Naive thymus-derived CD4-positive, alpha-beta T cell (primary cell): ENCODE measurements around the gene DMP1. TPM values are rescaled to one million over a fixed set of nuclear protein-coding genes. Genes with fewer than 3 reads are reported as not detected.

Experiments
- ATAC-seq: fragments of 150-1000 bp; cut with Tn5 transposase; 2 replicates; pipeline ENCODE4 v1.10.0; 2021; ENCODE audit warnings: mild to moderate bottlenecking, moderate library complexity
- CTCF ChIA-PET: fragments of 350-600 bp; sonication (Branson Sonifier 250); formaldehyde crosslinking; loops from one replicate; lab custom pipeline; 2021; ENCODE audit warnings: antibody characterized with exemption; lab: Charles Lee
- POLR2A ChIA-PET: fragments of 350-600 bp; sonication (Branson Sonifier 250); formaldehyde crosslinking; loops from one replicate; lab custom pipeline; 2021; ENCODE audit warnings: antibody characterized with exemption, inconsistent platforms; lab: Charles Lee
- DNase-seq, 9 donors: peaks; one replicate each; pipeline versions ENCODE4 v3.0.0 to v3.0.0-alpha.2; 2020 to 2022; ENCODE audit warnings: mixed read lengths in 1 of 9
- H3K27ac ChIP-seq: one replicate; pipeline ENCODE4 v1.7.0; 2013; ENCODE audit warnings: mild to moderate bottlenecking, low read depth, low read length, moderate library complexity
- H3K27me3 ChIP-seq, 2 donors: one replicate each; pipeline ENCODE4 v1.7.0; 2013; ENCODE audit warnings: low read length in 2 of 2, mild to moderate bottlenecking in 2 of 2, moderate library complexity in 2 of 2; ENCODE audit not compliant: control insufficient read depth in 2 of 2, insufficient read depth in 2 of 2
- H3K36me3 ChIP-seq, 3 experiments: 1 replicate in 2 of 3; 2 replicates in 1 of 3; pipeline ENCODE4 v1.7.0; 2013; ENCODE audit warnings: low read length in 3 of 3, mild to moderate bottlenecking in 3 of 3, moderate library complexity in 1 of 3; ENCODE audit not compliant: insufficient read depth in 3 of 3, control insufficient read depth in 2 of 3
- H3K4me1 ChIP-seq, 2 donors: one replicate each; pipeline ENCODE4 v1.7.0; 2013; ENCODE audit warnings: low read length in 2 of 2, mild to moderate bottlenecking in 2 of 2, moderate library complexity in 1 of 2; ENCODE audit not compliant: control insufficient read depth in 2 of 2, insufficient read depth in 2 of 2
- H3K4me3 ChIP-seq: 2 replicates; pipeline ENCODE4 v1.7.0; 2013; ENCODE audit warnings: mild to moderate bottlenecking, low read length
- H3K9me3 ChIP-seq, 3 experiments: 1 replicate in 2 of 3; 2 replicates in 1 of 3; pipeline ENCODE4 v1.7.0; 2013; ENCODE audit warnings: low read length in 3 of 3; ENCODE audit not compliant: control insufficient read depth in 2 of 3
- H3K27ac Mint-ChIP-seq, 9 donors: one replicate each; pipeline ENCODE4 v1.8.0; 2020 to 2022; ENCODE audit warnings: mixed read lengths in 9 of 9, mild to moderate bottlenecking in 8 of 9, moderate library complexity in 5 of 9, inconsistent platforms in 2 of 9
- H3K27me3 Mint-ChIP-seq, 5 donors: one replicate each; pipeline ENCODE4 v1.8.0; 2021 to 2022; ENCODE audit warnings: mixed read lengths in 5 of 5, mild to moderate bottlenecking in 1 of 5
- H3K36me3 Mint-ChIP-seq, 5 donors: one replicate each; pipeline ENCODE4 v1.8.0; 2020 to 2022; ENCODE audit warnings: mixed read lengths in 5 of 5, mild to moderate bottlenecking in 3 of 5, inconsistent platforms in 1 of 5
- H3K4me1 Mint-ChIP-seq, 7 donors: one replicate each; pipeline ENCODE4 v1.8.0; 2020 to 2022; ENCODE audit warnings: mixed read lengths in 7 of 7, mild to moderate bottlenecking in 3 of 7, inconsistent platforms in 1 of 7
- H3K4me3 Mint-ChIP-seq, 10 donors: one replicate each; pipeline ENCODE4 v1.8.0; 2020 to 2022; ENCODE audit warnings: mild to moderate bottlenecking in 10 of 10, mixed read lengths in 10 of 10, moderate library complexity in 6 of 10, inconsistent platforms in 2 of 10
- H3K9me3 Mint-ChIP-seq, 11 donors: one replicate each; pipeline ENCODE4 v1.8.0; 2020 to 2022; ENCODE audit warnings: mixed read lengths in 11 of 11, mild to moderate bottlenecking in 4 of 11, inconsistent platforms in 1 of 11, moderate library complexity in 1 of 11
- intact Hi-C, 2 donors: fragments of 100-400 bp; cut with micrococcal nuclease; formaldehyde crosslinking; loops; one replicate each; pipeline ENCODE4 v1.15.1; 2023
- polyA plus RNA-seq, 2 donors: library from polyadenylated mRNA; unstranded; fragments of 300-500 nt; fragmentation: Illumina TruSeq; gene quantifications; one replicate each; pipeline ENCODE4 v1.2.3, GENCODE V29; 2021
- total RNA-seq, 6 experiments: library from RNA in 5 of 6; stranded (reverse) in 5 of 6; gene quantifications; 1 replicate in 5 of 6; 2 replicates in 1 of 6; pipeline ENCODE4 v1.2.3 and lab custom pipeline; 2021 to 2026

DMP1 gene
- total RNA-seq (not detected), polyA plus RNA-seq (not detected), total RNA-seq (lab: John Stamatoyannopoulos, UW) (not detected)

GRCh38 chr4:87649980-87650379 lies at the start of gene DMP1:
TSS of gene DMP1 (plus strand) at chr4:87650280. CDS start at chr4:87656493, 6,213 bp downstream.
- Histone ChIP-seq H3K9me3 (no peaks in the 10 kb centered on the region), H3K36me3 (no peaks in the 10 kb centered on the region), H3K4me1 (no peaks in the 10 kb centered on the region), H3K27ac (no peak within 1 kb of the TSS), H3K4me3 (no peak within 1 kb of the TSS), H3K27me3 (no peaks in the 10 kb centered on the region)
- H3K36me3 Mint-ChIP-seq, result no peaks in the 10 kb centered on the region
- intact Hi-C loops, result no loop called here
- H3K27ac Mint-ChIP-seq, result no peak within 1 kb of the TSS
- POLR2A ChIA-PET, result no interaction called here
- ATAC-seq (no peak), DNase-seq (no peak)
- peaks cover 0 to 20% (median 10%) of the 10 kb centered on the region in 5 donors for H3K27me3 Mint-ChIP-seq
- H3K4me3 Mint-ChIP-seq, result no peak within 1 kb of the TSS
- CTCF ChIA-PET, result no interaction called here
- H3K9me3 Mint-ChIP-seq, result no peaks in the 10 kb centered on the region
- no peaks in the 10 kb centered on the region for H3K4me1 Mint-ChIP-seq

- CTCF ChIA-PET, result no interaction called here
- ATAC-seq, result no peak
- H3K36me3 Mint-ChIP-seq, result no peaks in the 10 kb centered on the region
These were observed 48.7 kb upstream of the DMP1 start for GRCh38 chr4:87601361-87601760.

GRCh38 chr4:87608229-87608628 lies 41.9 kb upstream of the DMP1 start, which contains the start of gene DSPP:
TSS of gene DSPP (plus strand) at chr4:87608529. CDS start at chr4:87610909, 2,380 bp downstream.
- ATAC-seq (no peak), DNase-seq (no peak)
- Histone ChIP-seq H3K36me3 (no peaks in the 10 kb centered on the region), H3K27me3 (no peaks in the 10 kb centered on the region), H3K4me1 (no peaks in the 10 kb centered on the region), H3K9me3 (no peaks in the 10 kb centered on the region), H3K4me3 (no peak within 1 kb of the TSS), H3K27ac (no peak within 1 kb of the TSS)
- Mint-ChIP-seq H3K9me3 (peaks cover 0 to 4% (median 0%) of the 10 kb centered on the region in 11 donors), H3K27ac (no peak within 1 kb of the TSS), H3K4me1 (no peaks in the 10 kb centered on the region), H3K36me3 (no peaks in the 10 kb centered on the region), H3K27me3 (peaks cover 0 to 19% (median 9%) of the 10 kb centered on the region in 5 donors), H3K4me3 (no peak within 1 kb of the TSS)
- ChIA-PET POLR2A (no interaction called here), CTCF (no interaction called here)
- intact Hi-C loops, result no loop called here

More at GRCh38 chr4:87601361-87601760, 48.7 kb upstream of the DMP1 start:
- Histone ChIP-seq H3K4me1 (no peaks in the 10 kb centered on the region), H3K36me3 (no peaks in the 10 kb centered on the region), H3K4me3 (no peak overlapping the region), H3K27ac (no peak overlapping the region), H3K9me3 (no peaks in the 10 kb centered on the region), H3K27me3 (no peaks in the 10 kb centered on the region)
- no peak overlapping the region for H3K27ac Mint-ChIP-seq
- intact Hi-C loops, result no loop called here
- H3K4me1 Mint-ChIP-seq, result no peaks in the 10 kb centered on the region
- no peak overlapping the region for H3K4me3 Mint-ChIP-seq
- peaks cover 0 to 8% (median 0%) of the 10 kb centered on the region in 11 donors for H3K9me3 Mint-ChIP-seq
- H3K27me3 Mint-ChIP-seq, result peaks cover 8 to 19% (median 12%) of the 10 kb centered on the region in 5 donors
- POLR2A ChIA-PET, result no interaction called here
- no peak for DNase-seq

GRCh38 chr4:87614292-87614890 lies 35.7 kb upstream of the DMP1 start:
- no peaks in the 10 kb centered on the region for H3K9me3 Mint-ChIP-seq
- no peaks in the 10 kb centered on the region for H3K36me3 Mint-ChIP-seq
- no peak overlapping the region for H3K27ac Mint-ChIP-seq
- ChIA-PET CTCF (no interaction called here), POLR2A (no interaction called here)
- ATAC-seq, result no peak
- H3K27me3 Mint-ChIP-seq, result peaks cover 0 to 21% (median 12%) of the 10 kb centered on the region in 5 donors
- no peak overlapping the region for H3K4me3 Mint-ChIP-seq
- Histone ChIP-seq H3K4me3 (no peak overlapping the region), H3K9me3 (no peaks in the 10 kb centered on the region), H3K27ac (no peak overlapping the region), H3K27me3 (no peaks in the 10 kb centered on the region), H3K36me3 (no peaks in the 10 kb centered on the region), H3K4me1 (no peaks in the 10 kb centered on the region)
- intact Hi-C loops, result no loop called here
- DNase-seq, result no peak
- no peaks in the 10 kb centered on the region for H3K4me1 Mint-ChIP-seq

- Histone ChIP-seq H3K36me3 (no peaks in the 10 kb centered on the region), H3K27ac (no peak overlapping the region), H3K9me3 (no peaks in the 10 kb centered on the region), H3K4me1 (no peaks in the 10 kb centered on the region), H3K4me3 (no peak overlapping the region), H3K27me3 (no peaks in the 10 kb centered on the region)
- Mint-ChIP-seq H3K4me3 (no peak overlapping the region), H3K27me3 (peaks cover 0 to 23% (median 4%) of the 10 kb centered on the region in 5 donors), H3K9me3 (no peaks in the 10 kb centered on the region), H3K36me3 (no peaks in the 10 kb centered on the region), H3K27ac (no peak overlapping the region), H3K4me1 (no peaks in the 10 kb centered on the region)
- CTCF ChIA-PET, result no interaction called here
- POLR2A ChIA-PET, result no interaction called here
- intact Hi-C loops, result no loop called here
- DNase-seq (no peak), ATAC-seq (no peak)
These were observed 33.8 kb upstream of the DMP1 start for GRCh38 chr4:87616268-87616667.

GRCh38 chr4:87620086-87620485 lies 30.0 kb upstream of the DMP1 start:
- H3K4me1 ChIP-seq, result no peaks in the 10 kb centered on the region
- ChIA-PET POLR2A (no interaction called here), CTCF (no interaction called here)
- ATAC-seq (no peak), DNase-seq (no peak)
- no peaks in the 10 kb centered on the region for H3K36me3 Mint-ChIP-seq
- H3K27me3 Mint-ChIP-seq, result peaks cover 2 to 31% (median 8%) of the 10 kb centered on the region in 5 donors
- H3K36me3 ChIP-seq, result no peaks in the 10 kb centered on the region
- H3K9me3 ChIP-seq, result no peaks in the 10 kb centered on the region
- H3K4me3 ChIP-seq, result no peak overlapping the region
- no peak overlapping the region for H3K27ac Mint-ChIP-seq
- intact Hi-C loops, result no loop called here
- H3K9me3 Mint-ChIP-seq, result no peaks in the 10 kb centered on the region
- no peak overlapping the region for H3K27ac ChIP-seq
- no peak overlapping the region for H3K4me3 Mint-ChIP-seq
- no peaks in the 10 kb centered on the region for H3K4me1 Mint-ChIP-seq
- no peaks in the 10 kb centered on the region for H3K27me3 ChIP-seq

- POLR2A ChIA-PET, result no interaction called here
- Histone ChIP-seq H3K36me3 (no peaks in the 10 kb centered on the region), H3K4me3 (no peak overlapping the region), H3K27ac (no peak overlapping the region), H3K27me3 (no peaks in the 10 kb centered on the region), H3K9me3 (no peaks in the 10 kb centered on the region), H3K4me1 (no peaks in the 10 kb centered on the region)
- H3K36me3 Mint-ChIP-seq, result no peaks in the 10 kb centered on the region
- no peaks in the 10 kb centered on the region for H3K9me3 Mint-ChIP-seq
- H3K4me3 Mint-ChIP-seq, result no peak overlapping the region
- no peak for DNase-seq
- no peak overlapping the region for H3K27ac Mint-ChIP-seq
- H3K27me3 Mint-ChIP-seq, result peaks cover 2 to 31% (median 8%) of the 10 kb centered on the region in 5 donors
- CTCF ChIA-PET, result no interaction called here
- H3K4me1 Mint-ChIP-seq, result no peaks in the 10 kb centered on the region
- intact Hi-C loops, result no loop called here
- no peak for ATAC-seq
These were observed 29.6 kb upstream of the DMP1 start for GRCh38 chr4:87620491-87620890.
